Fibroblast of mammary gland (primary cell): Measurements from ENCODE around the gene HIF1A.

Experiments
- DNase-seq: peaks from one replicate; pipeline ENCODE4 v3.0.0-alpha.2; 2010; ENCODE audit warnings: low read depth
- H3K4me3 ChIP-seq: 2 replicates; pipeline ENCODE4 v1.5.1; 2011; ENCODE audit warnings: low read depth, mild to moderate bottlenecking, low read length, moderate library complexity; ENCODE audit not compliant: control insufficient read depth
- TF ChIP-seq, protein P1 (sequence below): conservative IDR thresholded peaks from 2 replicates; pipeline ENCODE4 v1.5.1; 2011; ENCODE audit warnings: low read depth, low read length, inconsistent platforms; ENCODE audit not compliant: control insufficient read depth, insufficient read depth

The HIF1A gene

DNA sequence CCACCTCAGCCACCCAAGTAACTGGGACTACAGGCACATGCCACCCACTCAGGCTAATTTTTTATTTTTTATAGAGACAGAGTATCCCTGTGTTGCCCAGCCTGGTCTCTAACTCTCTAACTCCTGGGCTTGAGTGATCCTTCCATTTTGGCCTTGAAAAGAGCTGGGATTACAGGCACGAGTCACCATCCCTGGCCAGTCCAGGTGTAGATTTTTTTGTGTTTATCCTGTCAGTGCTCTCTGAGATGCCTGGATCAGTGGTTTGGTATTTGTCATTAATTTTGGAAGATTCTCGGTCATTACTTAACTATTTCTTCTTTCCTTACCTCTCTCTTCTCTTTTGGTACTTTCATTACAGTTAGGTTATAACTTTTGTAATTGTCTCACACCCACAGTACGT, 5.3 kb upstream of the HIF1A start:
- no peak overlapping the region for H3K4me3 ChIP-seq
- TF ChIP-seq, protein P1, sequence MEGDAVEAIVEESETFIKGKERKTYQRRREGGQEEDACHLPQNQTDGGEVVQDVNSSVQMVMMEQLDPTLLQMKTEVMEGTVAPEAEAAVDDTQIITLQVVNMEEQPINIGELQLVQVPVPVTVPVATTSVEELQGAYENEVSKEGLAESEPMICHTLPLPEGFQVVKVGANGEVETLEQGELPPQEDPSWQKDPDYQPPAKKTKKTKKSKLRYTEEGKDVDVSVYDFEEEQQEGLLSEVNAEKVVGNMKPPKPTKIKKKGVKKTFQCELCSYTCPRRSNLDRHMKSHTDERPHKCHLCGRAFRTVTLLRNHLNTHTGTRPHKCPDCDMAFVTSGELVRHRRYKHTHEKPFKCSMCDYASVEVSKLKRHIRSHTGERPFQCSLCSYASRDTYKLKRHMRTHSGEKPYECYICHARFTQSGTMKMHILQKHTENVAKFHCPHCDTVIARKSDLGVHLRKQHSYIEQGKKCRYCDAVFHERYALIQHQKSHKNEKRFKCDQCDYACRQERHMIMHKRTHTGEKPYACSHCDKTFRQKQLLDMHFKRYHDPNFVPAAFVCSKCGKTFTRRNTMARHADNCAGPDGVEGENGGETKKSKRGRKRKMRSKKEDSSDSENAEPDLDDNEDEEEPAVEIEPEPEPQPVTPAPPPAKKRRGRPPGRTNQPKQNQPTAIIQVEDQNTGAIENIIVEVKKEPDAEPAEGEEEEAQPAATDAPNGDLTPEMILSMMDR, result no peak
- no peak for DNase-seq

DNA sequence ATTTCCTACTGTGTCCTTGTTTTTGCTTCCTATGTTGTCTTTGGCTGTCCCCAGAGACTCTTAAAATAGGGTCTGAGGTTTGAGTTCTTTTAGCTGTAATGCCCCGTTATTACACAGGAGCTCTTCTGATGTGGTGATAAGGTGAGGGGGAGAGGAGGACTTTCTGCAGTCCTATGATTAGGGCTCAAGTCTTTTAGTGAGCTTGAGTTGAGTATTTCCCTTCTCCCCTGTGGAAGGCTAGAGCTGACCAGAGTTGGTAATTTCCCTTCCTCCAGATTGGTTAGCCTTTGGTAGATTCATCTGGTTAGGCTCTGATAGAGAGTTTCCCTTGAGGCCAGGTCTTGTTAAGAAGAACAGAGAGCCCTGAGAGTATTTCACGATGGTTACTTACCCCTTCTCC, 4.3 kb upstream of the HIF1A start:
- TF ChIP-seq, protein P1, result no peak
- no peak for DNase-seq
- no peak overlapping the region for H3K4me3 ChIP-seq

DNA sequence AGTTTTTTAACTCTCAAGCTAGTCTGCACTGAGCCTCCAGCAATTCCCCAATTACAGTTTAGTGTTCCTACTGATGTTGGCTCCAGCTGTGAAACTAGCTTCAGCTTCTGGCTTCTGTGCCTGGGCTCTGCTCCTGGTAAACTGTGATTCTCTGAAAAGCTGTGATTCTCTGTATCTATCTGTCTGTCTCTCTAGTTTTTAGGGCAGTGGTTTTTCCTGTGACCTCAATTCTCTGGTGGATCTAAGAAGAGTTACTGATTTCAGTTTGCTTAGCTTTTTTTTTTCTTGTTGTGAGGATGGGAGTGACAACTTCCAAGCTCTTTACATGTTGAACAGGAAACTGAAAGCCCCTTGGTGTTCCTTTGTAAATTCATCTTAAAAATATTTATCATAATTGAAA, 3.8 kb upstream of the HIF1A start:
- TF ChIP-seq, protein P1, result no peak
- no peak overlapping the region for H3K4me3 ChIP-seq
- no peak for DNase-seq

DNA sequence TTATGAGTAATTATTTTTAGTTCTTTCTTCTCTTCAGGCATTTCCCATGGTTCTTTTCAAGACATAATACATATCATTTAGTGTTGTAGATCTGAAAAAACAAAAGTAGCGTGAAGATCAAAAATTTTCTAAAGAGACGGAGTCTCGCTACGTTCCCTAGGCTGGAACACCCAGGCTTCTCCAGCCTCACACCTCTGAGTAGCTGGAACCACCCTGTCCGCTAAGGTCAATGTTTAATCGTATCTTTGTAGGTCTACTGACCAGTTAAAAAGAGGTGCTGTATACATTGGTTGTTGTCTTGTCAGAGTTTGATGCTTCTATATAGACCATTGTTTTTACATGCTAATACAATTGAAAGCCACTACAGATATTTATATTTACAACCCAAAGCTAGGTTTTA, 1.3 kb upstream of the HIF1A start:
- DNase-seq, result no peak
- H3K4me3 ChIP-seq, result no peak overlapping the region
- TF ChIP-seq, protein P1, result no peak

DNA sequence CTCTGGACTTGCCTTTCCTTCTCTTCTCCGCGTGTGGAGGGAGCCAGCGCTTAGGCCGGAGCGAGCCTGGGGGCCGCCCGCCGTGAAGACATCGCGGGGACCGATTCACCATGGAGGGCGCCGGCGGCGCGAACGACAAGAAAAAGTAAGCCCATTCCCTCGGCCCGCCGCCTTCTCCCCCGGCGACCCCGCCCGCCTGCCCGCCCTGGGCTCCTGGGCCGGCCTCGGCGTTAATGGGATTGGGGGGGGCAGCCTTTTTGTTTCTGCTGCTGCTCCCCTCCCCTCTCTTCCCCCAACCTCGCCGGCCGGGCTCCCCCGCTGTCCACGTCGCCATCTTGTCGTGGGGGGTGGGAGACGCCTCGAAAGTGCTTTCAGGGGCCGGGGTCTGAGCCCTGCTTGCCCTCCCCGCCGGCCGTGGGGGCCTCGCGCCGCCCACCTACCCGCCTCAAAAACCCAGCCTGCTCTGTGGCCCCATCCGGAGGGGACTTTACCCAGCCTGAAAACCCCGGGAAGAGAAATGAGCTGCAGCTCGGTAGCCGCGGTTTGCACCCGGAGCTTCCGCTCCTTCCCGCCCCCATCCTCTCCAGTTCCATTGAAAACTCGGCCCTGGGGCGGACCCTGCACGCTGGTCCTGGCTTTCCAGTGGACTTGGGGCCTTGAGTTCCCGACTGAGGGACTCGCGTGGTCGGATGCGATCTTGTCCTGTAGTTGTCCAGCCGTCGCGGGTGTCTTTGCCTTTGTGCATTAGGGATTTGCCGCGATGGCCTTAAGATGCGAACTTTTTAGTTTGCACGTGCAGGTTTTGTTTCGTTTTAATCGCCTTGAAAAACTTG, 598 bp downstream of the HIF1A start:
- DNase-seq, result no peak
- TF ChIP-seq, protein P1, result no peak
- peak overlapping the region; percentile 89 for H3K4me3 ChIP-seq

DNA sequence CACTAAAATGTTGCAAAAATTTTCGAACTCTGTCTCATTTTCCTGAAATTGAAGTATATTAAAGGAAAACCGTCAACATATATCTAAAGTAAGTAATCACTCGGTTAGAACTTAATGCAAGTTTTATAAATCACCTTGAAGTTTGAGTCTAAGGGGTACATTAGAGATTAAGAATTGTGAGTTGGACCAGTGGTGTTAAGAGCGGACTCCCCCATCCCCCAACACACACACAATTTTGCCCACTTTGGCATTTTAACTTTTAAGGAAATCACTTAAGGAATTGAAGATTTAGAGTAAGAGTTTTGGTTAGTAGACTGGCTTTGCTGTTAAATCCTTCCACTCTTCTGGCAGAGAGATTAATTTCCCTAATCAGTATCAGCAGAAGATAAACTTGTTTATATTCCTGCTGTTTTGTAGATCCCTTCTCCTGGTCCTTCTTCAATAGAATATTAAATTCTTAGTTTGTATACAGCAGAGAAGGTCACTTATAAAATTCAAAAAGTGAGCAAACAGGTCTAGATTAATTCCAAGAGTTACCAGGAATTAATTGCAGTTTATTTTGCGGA, 1.5 kb downstream of the HIF1A start:
- DNase-seq, result no peak
- H3K4me3 ChIP-seq, result peak overlapping the region; percentile 89
- TF ChIP-seq, protein P1, result no peak
